ENCODE data around the gene C11orf58. TPM values are rescaled to one million over a fixed set of nuclear protein-coding genes. Genes with fewer than 3 reads are reported as not detected.

Gene C11orf58
- total and polyA plus RNA-seq, 2 experiments from 2014 or later: 164 to 280 TPM

GRCh38 chr11:16784097-16784496 lies 45.6 kb downstream of the C11orf58 start (continued):
- TF ChIP-seq ZNF462 (CRISPR knock-in tag; IDR thresholded peaks at IDR 0.05) (no peak), STAT1 (IDR thresholded peaks at IDR 0.05; ENCODE audit: unreplicated experiment) (no peak), REST (IDR thresholded peaks at IDR 0.05; ENCODE audit: unreplicated experiment) (no peak), CREB1 (CRISPR knock-in tag; IDR thresholded peaks at IDR 0.05; ENCODE audit: low read depth) (no peak), POLR2AphosphoS5 (IDR thresholded peaks at IDR 0.05; ENCODE audit: low read depth) (no peak), ETS1 (IDR thresholded peaks at IDR 0.05) (no peak), EZH2 (IDR thresholded peaks at IDR 0.05; ENCODE audit: low read depth, unreplicated experiment) (no peak), NANOG (IDR thresholded peaks at IDR 0.05; ENCODE audit: borderline replicate concordance) (no peak)

Data from GM23338 (cell line).